Measurements from ENCODE around the gene TENM3. TPM values are rescaled to one million over a fixed set of nuclear protein-coding genes. Genes with fewer than 3 reads are reported as not detected.

TENM3 gene
- total RNA-seq, 1 experiment from 2014 or later = not detected

GRCh38 chr4:182496408-182496807 is 253.2 kb downstream of the TENM3 start:
- ChIA-PET POLR2A (ENCODE audit: unreplicated experiment) (no interaction called here), CTCF (no interaction called here)
- H3K4me2 ChIP-seq = no peak overlapping the region
- no peak overlapping the region for H2AFZ ChIP-seq
- intact Hi-C loops (cut with micrococcal nuclease; ENCODE audit: unreplicated experiment) = no loop called here
- no peak for TF ChIP-seq EZH2 (IDR thresholded peaks at IDR 0.05; ENCODE audit: low read depth)
- TF ChIP-seq, protein P1, sequence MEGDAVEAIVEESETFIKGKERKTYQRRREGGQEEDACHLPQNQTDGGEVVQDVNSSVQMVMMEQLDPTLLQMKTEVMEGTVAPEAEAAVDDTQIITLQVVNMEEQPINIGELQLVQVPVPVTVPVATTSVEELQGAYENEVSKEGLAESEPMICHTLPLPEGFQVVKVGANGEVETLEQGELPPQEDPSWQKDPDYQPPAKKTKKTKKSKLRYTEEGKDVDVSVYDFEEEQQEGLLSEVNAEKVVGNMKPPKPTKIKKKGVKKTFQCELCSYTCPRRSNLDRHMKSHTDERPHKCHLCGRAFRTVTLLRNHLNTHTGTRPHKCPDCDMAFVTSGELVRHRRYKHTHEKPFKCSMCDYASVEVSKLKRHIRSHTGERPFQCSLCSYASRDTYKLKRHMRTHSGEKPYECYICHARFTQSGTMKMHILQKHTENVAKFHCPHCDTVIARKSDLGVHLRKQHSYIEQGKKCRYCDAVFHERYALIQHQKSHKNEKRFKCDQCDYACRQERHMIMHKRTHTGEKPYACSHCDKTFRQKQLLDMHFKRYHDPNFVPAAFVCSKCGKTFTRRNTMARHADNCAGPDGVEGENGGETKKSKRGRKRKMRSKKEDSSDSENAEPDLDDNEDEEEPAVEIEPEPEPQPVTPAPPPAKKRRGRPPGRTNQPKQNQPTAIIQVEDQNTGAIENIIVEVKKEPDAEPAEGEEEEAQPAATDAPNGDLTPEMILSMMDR (conservative IDR thresholded peaks at IDR 0.05) = no peak
- no TSS peak for BruUV-seq (replicated peaks)
- no peaks in the 10 kb centered on the region for H3K9me2 ChIP-seq (ENCODE audit: insufficient read depth)
- no peaks in the 10 kb centered on the region for H3K4me1 ChIP-seq (replicated peaks; ENCODE audit: insufficient read depth)
- no peaks in the 10 kb centered on the region for H4K20me1 ChIP-seq (ENCODE audit: insufficient read depth)
- H3K9me3 ChIP-seq (ENCODE audit: insufficient read depth, low read depth) = no peaks in the 10 kb centered on the region
- no peaks in the 10 kb centered on the region for H3K27me3 ChIP-seq (ENCODE audit: insufficient read depth, low read depth)
- H3K79me2 ChIP-seq (ENCODE audit: low read depth) = no peaks in the 10 kb centered on the region
- no peak overlapping the region for H3K27ac ChIP-seq
- no peak overlapping the region for H3K4me3 ChIP-seq
- no peaks in the 10 kb centered on the region for H3F3A ChIP-seq (ENCODE audit: insufficient read depth, low read depth)
- no peak for DNase-seq
- no peaks in the 10 kb centered on the region for H3K36me3 ChIP-seq (ENCODE audit: low read depth)

GRCh38 chr4:182502064-182502463 is 258.9 kb downstream of the TENM3 start:
- intact Hi-C loops (cut with micrococcal nuclease; ENCODE audit: unreplicated experiment) = no loop called here
- no peaks in the 10 kb centered on the region for H3F3A ChIP-seq (ENCODE audit: insufficient read depth, low read depth)
- H3K4me2 ChIP-seq = no peak overlapping the region
- H3K27ac ChIP-seq = no peak overlapping the region
- H3K79me2 ChIP-seq (ENCODE audit: low read depth) = no peaks in the 10 kb centered on the region
- H3K36me3 ChIP-seq (ENCODE audit: low read depth) = no peaks in the 10 kb centered on the region
- no peaks in the 10 kb centered on the region for H3K9me3 ChIP-seq (ENCODE audit: insufficient read depth, low read depth)
- no peaks in the 10 kb centered on the region for H4K20me1 ChIP-seq (ENCODE audit: insufficient read depth)
- ChIA-PET POLR2A (ENCODE audit: unreplicated experiment) (no interaction called here), CTCF (no interaction called here)
- H3K4me1 ChIP-seq (replicated peaks; ENCODE audit: insufficient read depth) = no peaks in the 10 kb centered on the region
- 0 out of 2 replicates have a peak, but pooled peaks cover 2% of the 10 kb centered on the region for H3K27me3 ChIP-seq (ENCODE audit: insufficient read depth, low read depth)
- no peak overlapping the region for H2AFZ ChIP-seq
- H3K4me3 ChIP-seq = no peak overlapping the region
- no peak for DNase-seq
- TF ChIP-seq, protein P1 (conservative IDR thresholded peaks at IDR 0.05) = no peak
- TF ChIP-seq EZH2 (IDR thresholded peaks at IDR 0.05; ENCODE audit: low read depth) = no peak
- no TSS peak for BruUV-seq (replicated peaks)
- H3K9me2 ChIP-seq (ENCODE audit: insufficient read depth) = no peaks in the 10 kb centered on the region

GRCh38 chr4:182504463-182504862 is 261.3 kb downstream of the TENM3 start:
- 0 out of 2 replicates have a peak, but pooled peaks cover 2% of the 10 kb centered on the region for H3K27me3 ChIP-seq (ENCODE audit: insufficient read depth, low read depth)

More at GRCh38 chr4:182504463-182504862, 261.3 kb downstream of the TENM3 start:
- no peaks in the 10 kb centered on the region for H3K9me2 ChIP-seq (ENCODE audit: insufficient read depth)
- ChIA-PET POLR2A (ENCODE audit: unreplicated experiment) (no interaction called here), CTCF (no interaction called here)
- BruUV-seq (replicated peaks) = no TSS peak
- H2AFZ ChIP-seq = no peak overlapping the region
- no peak overlapping the region for H3K4me2 ChIP-seq
- H3K79me2 ChIP-seq (ENCODE audit: low read depth) = no peaks in the 10 kb centered on the region
- DNase-seq = no peak
- H3K27ac ChIP-seq = no peak overlapping the region
- no peaks in the 10 kb centered on the region for H3K9me3 ChIP-seq (ENCODE audit: insufficient read depth, low read depth)
- no peaks in the 10 kb centered on the region for H4K20me1 ChIP-seq (ENCODE audit: insufficient read depth)
- intact Hi-C loops (cut with micrococcal nuclease; ENCODE audit: unreplicated experiment) = no loop called here
- H3K36me3 ChIP-seq (ENCODE audit: low read depth) = no peaks in the 10 kb centered on the region
- no peak overlapping the region for H3K4me3 ChIP-seq
- no peaks in the 10 kb centered on the region for H3F3A ChIP-seq (ENCODE audit: insufficient read depth, low read depth)
- TF ChIP-seq, protein P1 (conservative IDR thresholded peaks at IDR 0.05) = no peak
- TF ChIP-seq EZH2 (IDR thresholded peaks at IDR 0.05; ENCODE audit: low read depth) = no peak
- H3K4me1 ChIP-seq (replicated peaks; ENCODE audit: insufficient read depth) = no peaks in the 10 kb centered on the region
